Measurements from ENCODE around the gene ARHGEF1. TPM values are rescaled to one million over a fixed set of nuclear protein-coding genes. Genes with fewer than 3 reads are reported as not detected.

The ARHGEF1 gene
- polyA plus RNA-seq, 1 donor (not counting 4 experiments of a cell fraction or from before 2014, with no cell fraction given): 30.5 TPM

DNA sequence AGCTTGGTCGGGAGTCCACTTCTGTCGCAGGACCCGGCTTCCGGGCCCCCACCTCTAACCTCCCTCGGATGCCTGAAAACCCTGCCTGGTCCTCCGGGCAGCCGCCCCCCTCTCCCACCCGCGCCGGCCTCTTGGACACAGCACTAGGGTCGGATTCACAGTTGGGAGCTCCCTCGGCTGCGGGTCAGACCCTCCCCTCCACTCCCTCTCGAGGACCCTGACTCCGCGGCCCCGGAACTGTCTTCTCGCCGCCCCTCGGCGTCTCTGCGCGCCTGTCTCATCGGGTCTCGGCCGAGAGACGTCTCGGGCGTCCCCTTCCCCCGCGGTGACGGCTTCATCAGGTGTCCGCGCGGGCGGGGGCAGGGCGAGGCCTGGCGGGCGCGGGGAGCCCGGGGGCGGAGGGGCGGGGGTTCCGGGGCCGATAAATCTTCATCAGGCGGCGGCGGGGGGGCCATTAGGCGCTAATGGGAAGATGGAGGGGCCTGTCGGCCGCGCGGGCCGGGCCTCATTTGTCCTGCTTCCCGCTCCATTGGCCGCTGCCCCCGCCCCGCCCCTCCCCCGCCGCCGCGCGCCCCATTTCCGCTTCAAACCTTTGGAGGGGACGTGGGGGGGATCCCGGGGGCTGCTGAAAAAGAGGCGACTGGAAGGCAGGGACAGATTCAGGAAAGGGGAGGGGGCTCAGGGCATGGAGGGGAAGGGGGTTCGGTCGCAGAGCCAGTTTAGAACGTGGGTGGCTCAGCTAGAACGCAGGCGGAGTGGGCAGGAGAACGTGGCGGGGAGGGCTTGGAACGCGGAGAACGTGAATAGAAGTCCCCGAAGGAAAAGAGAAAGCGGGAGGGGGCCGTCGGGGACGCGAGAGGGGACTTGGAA, 57.1 kb downstream of the ARHGEF1 start:
- dilution Hi-C loops (cut with MboI; ENCODE audit: extremely low pct_ligation_motif_present, low sequenced_read_pairs): no loop called here
- Histone ChIP-seq H3K4me3 (ENCODE audit: control insufficient read depth in 2 of 3, extremely low read depth in 1 of 3, insufficient read depth in 2 of 3, low read depth in 1 of 3, low read length in 3 of 3) (peak overlapping the region; percentile 31 to 42 (median 35)), H3K9me1 (ENCODE audit: control insufficient read depth, extremely low read depth, insufficient read depth, low read length) (no peaks in the 10 kb centered on the region), H3K9me3 (ENCODE audit: control insufficient read depth, low read depth, low read length) (no peaks in the 10 kb centered on the region), H2AFZ (ENCODE audit: control insufficient read depth, low read length) (no peak overlapping the region), H3K36me3 (ENCODE audit: control insufficient read depth in 2 of 2, extremely low read depth in 1 of 2, insufficient read depth in 2 of 2, low read length in 2 of 2) (no peaks in the 10 kb centered on the region), H3K79me2 (ENCODE audit: control insufficient read depth, insufficient read depth, low read length) (no peaks in the 10 kb centered on the region), H3K4me2 (ENCODE audit: control insufficient read depth, extremely low read depth, insufficient read depth, low read depth, low read length) (peak overlapping the region; percentile 66), H3K27ac (ENCODE audit: control insufficient read depth, insufficient read depth, low read length) (no peak overlapping the region), H3K27me3 (ENCODE audit: control insufficient read depth, extremely low read depth, insufficient read depth, low read length) (peaks cover 47% of the 10 kb centered on the region), H3K4me1 (ENCODE audit: control insufficient read depth, extremely low read depth, insufficient read depth, low read length) (peaks cover 14% of the 10 kb centered on the region), H4K20me1 (ENCODE audit: control insufficient read depth, extremely low read depth, insufficient read depth, low read length) (peaks cover 3% of the 10 kb centered on the region), H3K9ac (ENCODE audit: control insufficient read depth, extremely low read depth, insufficient read depth, low read length) (peak overlapping the region; percentile 33)
- TF ChIP-seq, protein P1, sequence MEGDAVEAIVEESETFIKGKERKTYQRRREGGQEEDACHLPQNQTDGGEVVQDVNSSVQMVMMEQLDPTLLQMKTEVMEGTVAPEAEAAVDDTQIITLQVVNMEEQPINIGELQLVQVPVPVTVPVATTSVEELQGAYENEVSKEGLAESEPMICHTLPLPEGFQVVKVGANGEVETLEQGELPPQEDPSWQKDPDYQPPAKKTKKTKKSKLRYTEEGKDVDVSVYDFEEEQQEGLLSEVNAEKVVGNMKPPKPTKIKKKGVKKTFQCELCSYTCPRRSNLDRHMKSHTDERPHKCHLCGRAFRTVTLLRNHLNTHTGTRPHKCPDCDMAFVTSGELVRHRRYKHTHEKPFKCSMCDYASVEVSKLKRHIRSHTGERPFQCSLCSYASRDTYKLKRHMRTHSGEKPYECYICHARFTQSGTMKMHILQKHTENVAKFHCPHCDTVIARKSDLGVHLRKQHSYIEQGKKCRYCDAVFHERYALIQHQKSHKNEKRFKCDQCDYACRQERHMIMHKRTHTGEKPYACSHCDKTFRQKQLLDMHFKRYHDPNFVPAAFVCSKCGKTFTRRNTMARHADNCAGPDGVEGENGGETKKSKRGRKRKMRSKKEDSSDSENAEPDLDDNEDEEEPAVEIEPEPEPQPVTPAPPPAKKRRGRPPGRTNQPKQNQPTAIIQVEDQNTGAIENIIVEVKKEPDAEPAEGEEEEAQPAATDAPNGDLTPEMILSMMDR (optimal IDR thresholded peaks at IDR 0.05 in 1 of 3, IDR thresholded peaks at IDR 0.05 in 1 of 3, conservative IDR thresholded peaks at IDR 0.05 in 1 of 3; ENCODE audit: extremely low read depth in 1 of 3, insufficient read depth in 2 of 3, low read length in 3 of 3): no peak
- no peak for TF ChIP-seq EZH2 (IDR thresholded peaks at IDR 0.05; ENCODE audit: low read length)
- no peak for FAIRE-seq
- DNase-seq (ENCODE audit: low read depth, low spot score): no peak

DNA sequence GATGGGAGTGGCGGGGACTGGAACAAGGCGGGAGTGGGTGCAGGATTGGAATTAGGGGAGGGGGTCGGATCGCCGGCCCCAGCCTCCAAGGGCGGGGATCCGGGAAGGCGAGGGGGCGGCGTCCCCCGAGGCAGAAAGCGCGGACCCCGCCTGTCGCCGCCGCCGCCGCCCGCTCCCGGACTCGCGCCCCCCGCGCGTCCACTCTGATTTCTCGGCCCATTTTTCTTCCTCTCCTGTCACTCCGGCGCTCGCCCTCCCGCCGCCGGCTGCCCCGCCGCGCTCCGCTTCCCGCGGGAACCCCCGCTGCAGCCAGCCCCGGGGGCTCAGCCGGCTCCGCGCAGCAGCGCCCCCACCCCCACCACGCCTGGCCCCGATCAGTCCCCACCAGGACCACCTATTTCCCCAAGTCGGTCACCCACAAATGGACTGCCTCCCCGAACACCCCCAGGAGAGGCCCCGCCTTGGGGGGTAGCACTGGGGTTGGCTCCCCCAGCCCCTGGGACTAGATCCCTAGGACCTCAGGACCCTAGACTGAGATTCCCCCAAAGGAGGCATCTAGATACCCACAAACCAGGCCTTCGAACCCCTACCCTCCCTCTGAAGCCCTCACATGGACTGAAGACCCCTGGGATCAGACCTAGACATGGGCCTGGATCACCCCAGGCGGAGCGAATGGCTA, 57.9 kb downstream of the ARHGEF1 start:
- H4K20me1 ChIP-seq (ENCODE audit: control insufficient read depth, extremely low read depth, insufficient read depth, low read length): no peaks in the 10 kb centered on the region
- H3K27me3 ChIP-seq (ENCODE audit: control insufficient read depth, extremely low read depth, insufficient read depth, low read length): peaks cover 41% of the 10 kb centered on the region
- H3K79me2 ChIP-seq (ENCODE audit: control insufficient read depth, insufficient read depth, low read length): no peaks in the 10 kb centered on the region
- no peaks in the 10 kb centered on the region for H3K9me3 ChIP-seq (ENCODE audit: control insufficient read depth, low read depth, low read length)
- H3K9me1 ChIP-seq (ENCODE audit: control insufficient read depth, extremely low read depth, insufficient read depth, low read length): no peaks in the 10 kb centered on the region
- peaks cover 10% of the 10 kb centered on the region for H3K4me1 ChIP-seq (ENCODE audit: control insufficient read depth, extremely low read depth, insufficient read depth, low read length)
- FAIRE-seq: no peak
- no peaks in the 10 kb centered on the region for H3K36me3 ChIP-seq (ENCODE audit: control insufficient read depth in 2 of 2, extremely low read depth in 1 of 2, insufficient read depth in 2 of 2, low read length in 2 of 2)
- peak overlapping the region; percentile 33 for H3K9ac ChIP-seq (ENCODE audit: control insufficient read depth, extremely low read depth, insufficient read depth, low read length)
- DNase-seq (ENCODE audit: low read depth, low spot score): no peak
- no peak overlapping the region for H2AFZ ChIP-seq (ENCODE audit: control insufficient read depth, low read length)
- dilution Hi-C loops (cut with MboI; ENCODE audit: extremely low pct_ligation_motif_present, low sequenced_read_pairs): no loop called here
- TF ChIP-seq, protein P1 (optimal IDR thresholded peaks at IDR 0.05 in 1 of 3, IDR thresholded peaks at IDR 0.05 in 1 of 3, conservative IDR thresholded peaks at IDR 0.05 in 1 of 3; ENCODE audit: extremely low read depth in 1 of 3, insufficient read depth in 2 of 3, low read length in 3 of 3): no peak
- TF ChIP-seq EZH2 (IDR thresholded peaks at IDR 0.05; ENCODE audit: low read length): peak; percentile 82
- H3K27ac ChIP-seq (ENCODE audit: control insufficient read depth, insufficient read depth, low read length): no peak overlapping the region
- H3K4me2 ChIP-seq (ENCODE audit: control insufficient read depth, extremely low read depth, insufficient read depth, low read depth, low read length): peak overlapping the region; percentile 66
- H3K4me3 ChIP-seq (ENCODE audit: control insufficient read depth in 2 of 3, extremely low read depth in 1 of 3, insufficient read depth in 2 of 3, low read depth in 1 of 3, low read length in 3 of 3): peak overlapping the region; percentile 31 to 42 (median 35)
